Measurements from ENCODE around the gene FBXO38. TPM values are rescaled to one million over a fixed set of nuclear protein-coding genes. Genes with fewer than 3 reads are reported as not detected.
A peak's percentile ranks its signal among the peaks of the same experiment; 100 is the strongest.

FBXO38 gene
- 10 to 100 TPM in 2 of 3 donors, 1 to 10 TPM in 1; 6.9 to 13.0 (median 12.4) TPM for polyA plus RNA-seq

GRCh38 chr5:148383564-148384379 is at the start of gene FBXO38:
FBXO38 (plus strand) TSS chr5:148383958; CDS start chr5:148394777, 10,819 bp downstream.
- H3K27ac ChIP-seq (ENCODE audit: low read depth, low read length) = peak within 1 kb of the TSS; percentile 9
- WGBS, 3 donors = 0 to 1% (median 0%) methylated on average over 34 to 45 of the region's 45 CpGs

GRCh38 chr5:148335259-148335658 is 48.5 kb upstream of the FBXO38 start, which contains the start of gene SPINK9:
SPINK9 (plus strand) TSS chr5:148335559; CDS start chr5:148335614, 55 bp downstream.
- no peak within 1 kb of the TSS for H3K27ac ChIP-seq (ENCODE audit: low read depth, low read length)
- WGBS, 3 donors = 90 to 95% (median 90%) methylated on average over 3 of the region's 3 CpGs

- no peak overlapping the region for H3K27ac ChIP-seq (ENCODE audit: low read depth, low read length)
- 79 to 92% (median 83%) methylated on average over 3 of the region's 3 CpGs for WGBS, 3 donors
Measured at GRCh38 chr5:148336704-148337435, 46.9 kb upstream of the FBXO38 start.

DNA sequence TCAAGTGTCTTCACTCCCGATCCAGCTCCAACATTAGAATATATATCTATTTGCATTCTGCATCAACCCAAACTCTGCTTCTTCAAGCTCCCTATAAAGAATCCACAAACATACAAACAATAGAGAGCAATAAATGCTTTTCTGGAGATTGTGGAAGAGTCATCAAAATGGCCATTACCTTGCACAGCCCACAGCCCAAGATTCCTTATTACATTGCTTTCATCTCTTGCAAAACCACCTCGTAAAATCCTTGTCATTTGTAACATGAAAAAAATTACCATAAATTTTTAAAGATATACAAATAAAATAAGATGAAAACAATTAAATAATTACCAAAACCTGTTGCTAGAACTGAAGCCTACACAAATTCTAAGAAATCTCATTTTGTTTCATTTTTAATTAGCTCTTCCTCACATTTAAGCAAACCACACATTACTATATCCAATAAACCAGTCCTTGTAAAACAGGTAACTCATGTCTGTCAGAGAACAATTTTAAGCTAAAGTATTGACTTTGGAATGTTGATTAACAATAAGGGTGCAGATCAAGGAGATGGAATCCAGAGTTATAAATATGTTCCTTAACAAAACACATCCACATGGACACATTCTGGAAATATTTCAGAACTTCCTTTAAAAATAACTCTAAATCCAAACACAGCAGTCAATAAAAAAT is 41.2 kb upstream of the FBXO38 start:
- 89 to 97% (median 93%) methylated on average over 2 of the region's 2 CpGs for WGBS, 3 donors
- H3K27ac ChIP-seq (ENCODE audit: low read depth, low read length) = no peak overlapping the region

DNA sequence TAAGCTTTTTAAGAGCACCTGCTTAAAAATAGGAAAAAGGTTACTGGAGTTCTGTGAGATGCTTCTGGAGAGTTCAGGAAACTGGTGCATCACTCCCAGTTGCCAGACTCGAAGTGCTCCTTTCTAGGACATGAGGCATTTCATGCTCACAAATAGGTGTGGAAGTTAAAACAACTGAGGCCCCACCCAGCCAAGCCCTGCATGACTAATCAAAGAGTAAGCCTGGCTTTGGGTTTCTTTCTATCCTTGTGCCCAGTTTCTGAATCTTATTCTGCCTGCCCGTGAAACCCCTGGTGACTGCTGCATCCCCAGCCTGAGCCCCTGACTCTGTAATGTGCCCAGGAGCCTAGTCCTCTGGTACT is 40.7 kb upstream of the FBXO38 start:
- 81 to 84% (median 81%) methylated on average over 2 of the region's 2 CpGs for WGBS, 3 donors
- no peak overlapping the region for H3K27ac ChIP-seq (ENCODE audit: low read depth, low read length)

DNA sequence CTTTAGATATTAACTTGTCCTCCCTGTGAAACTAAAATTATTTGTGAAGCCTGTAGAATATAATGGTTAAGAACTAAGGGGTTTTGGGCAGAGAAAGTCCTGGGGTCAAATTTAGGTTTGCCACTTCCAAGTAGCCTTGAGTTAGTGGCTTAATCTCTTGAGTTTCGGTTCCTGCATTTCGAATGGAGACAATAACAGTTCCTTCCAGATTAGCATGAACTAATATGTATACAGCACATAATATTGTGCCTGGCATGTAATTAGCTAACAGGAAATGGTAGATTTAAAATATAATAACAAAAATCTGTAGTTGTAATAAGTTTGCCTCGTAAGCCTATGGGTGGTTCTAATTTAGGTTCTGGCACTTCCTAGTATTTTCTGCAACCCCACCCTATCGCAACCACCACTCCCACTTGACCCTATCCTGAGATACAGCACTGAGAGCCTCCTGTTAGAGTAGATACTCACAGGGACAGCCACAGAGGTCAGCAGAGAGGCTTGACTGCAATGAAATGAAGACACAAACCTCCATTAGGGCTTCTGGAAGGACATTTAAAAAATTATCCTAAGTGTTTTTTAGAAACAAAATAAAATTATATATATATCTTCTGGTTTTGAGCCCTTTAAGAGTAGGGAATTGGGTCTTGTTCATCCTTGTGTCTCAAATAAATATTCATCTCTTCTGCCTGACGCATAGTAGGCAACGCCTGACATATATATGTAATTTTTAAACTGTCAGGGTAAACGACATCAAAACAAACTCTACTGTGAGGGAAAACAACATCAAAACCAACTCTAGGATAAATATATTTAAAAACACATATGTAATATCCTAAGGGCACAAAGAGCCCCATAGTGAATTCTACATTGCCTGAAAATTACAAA is 39.9 kb upstream of the FBXO38 start:
- H3K27ac ChIP-seq (ENCODE audit: low read depth, low read length) = no peak overlapping the region
- WGBS, 3 donors = 76 to 89% (median 82%) methylated on average over 7 of the region's 7 CpGs

DNA sequence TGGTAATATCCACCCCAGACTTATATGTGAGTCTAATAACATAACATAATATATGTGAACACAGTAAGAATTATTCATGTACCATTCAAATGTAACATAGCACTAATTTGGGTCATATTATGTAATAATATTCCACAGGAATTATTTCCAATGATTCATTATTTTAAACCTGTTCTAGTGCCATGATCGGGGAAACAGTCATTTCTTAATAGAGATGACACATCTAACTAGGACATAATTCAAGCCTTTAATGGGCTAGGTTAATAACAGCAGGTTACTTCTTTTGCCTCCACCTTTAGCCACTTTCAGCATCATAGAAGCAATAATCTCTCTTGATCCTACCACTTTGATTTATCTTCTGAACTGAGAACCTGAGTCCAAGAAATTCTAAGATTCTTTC is 36.1 kb upstream of the FBXO38 start:
- H3K27ac ChIP-seq (ENCODE audit: low read depth, low read length) = no peak overlapping the region
- 89 to 94% (median 89%) methylated on average over 1 of the region's 1 CpG for WGBS, 3 donors

DNA sequence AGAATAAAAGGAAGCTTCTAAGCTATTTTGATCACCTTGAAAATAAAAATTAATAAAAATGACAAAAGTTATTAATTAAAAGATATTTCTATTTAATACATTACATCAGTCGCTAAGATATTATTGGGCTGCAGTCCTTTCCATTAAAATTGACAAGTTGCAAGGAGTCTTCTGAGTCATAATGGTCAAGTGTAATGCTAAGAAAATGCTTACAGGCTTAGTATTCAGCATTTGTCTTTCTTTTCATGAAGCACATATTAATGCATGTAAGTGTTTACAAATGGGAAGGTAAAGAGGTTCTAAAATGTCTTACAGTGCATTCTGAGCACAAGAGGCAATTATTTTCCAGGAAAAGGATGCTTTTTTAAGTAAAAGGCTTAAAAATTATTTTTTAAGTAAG is 31.1 kb upstream of the FBXO38 start:
- H3K27ac ChIP-seq (ENCODE audit: low read depth, low read length) = no peak overlapping the region
- 35 to 96% (median 84%) methylated on average over 1 of the region's 1 CpG for WGBS, 3 donors

DNA sequence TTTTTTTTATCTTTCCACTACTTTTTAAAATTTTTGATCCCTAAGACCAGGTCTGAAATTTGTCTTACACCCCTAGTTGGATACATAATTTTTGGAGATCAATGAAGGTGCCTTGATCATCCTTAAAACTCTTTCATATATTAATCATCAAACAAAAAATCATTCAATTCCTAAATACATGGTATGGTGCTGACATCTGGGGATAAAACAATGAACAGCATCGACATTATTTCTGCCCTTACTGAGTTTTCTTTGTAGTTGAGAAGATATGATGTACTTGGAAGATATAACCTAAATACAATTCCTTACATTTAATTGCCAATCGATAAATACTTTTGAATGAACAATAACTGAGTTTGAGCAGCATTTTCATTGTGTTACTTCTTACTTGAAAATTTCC is 30.1 kb upstream of the FBXO38 start:
- no peak overlapping the region for H3K27ac ChIP-seq (ENCODE audit: low read depth, low read length)
- 90 to 96% (median 94%) methylated on average over 2 of the region's 2 CpGs for WGBS, 3 donors

DNA sequence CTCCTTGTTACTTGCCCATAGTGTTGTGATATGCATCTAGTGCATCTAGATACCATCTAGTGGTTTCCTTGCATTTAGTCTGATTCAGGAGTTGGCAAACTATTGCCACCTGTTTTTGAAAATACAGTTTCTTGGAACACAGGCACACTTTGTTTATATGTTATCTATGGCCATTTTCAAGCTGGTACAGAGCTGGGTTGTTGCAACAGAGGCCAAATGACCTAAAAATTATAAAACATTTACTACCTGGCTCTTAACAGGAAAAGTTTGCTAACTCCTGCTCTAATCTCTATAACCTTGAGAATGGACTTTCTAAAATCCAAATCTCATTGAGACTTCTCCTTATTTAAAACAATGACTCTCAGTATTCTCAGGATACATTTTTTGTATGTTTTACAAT is 19.4 kb upstream of the FBXO38 start:
- H3K27ac ChIP-seq (ENCODE audit: low read depth, low read length) = no peak overlapping the region

- H3K27ac ChIP-seq (ENCODE audit: low read depth, low read length) = no peak overlapping the region
Measured at GRCh38 chr5:148368299-148368698, 15.5 kb upstream of the FBXO38 start.

DNA sequence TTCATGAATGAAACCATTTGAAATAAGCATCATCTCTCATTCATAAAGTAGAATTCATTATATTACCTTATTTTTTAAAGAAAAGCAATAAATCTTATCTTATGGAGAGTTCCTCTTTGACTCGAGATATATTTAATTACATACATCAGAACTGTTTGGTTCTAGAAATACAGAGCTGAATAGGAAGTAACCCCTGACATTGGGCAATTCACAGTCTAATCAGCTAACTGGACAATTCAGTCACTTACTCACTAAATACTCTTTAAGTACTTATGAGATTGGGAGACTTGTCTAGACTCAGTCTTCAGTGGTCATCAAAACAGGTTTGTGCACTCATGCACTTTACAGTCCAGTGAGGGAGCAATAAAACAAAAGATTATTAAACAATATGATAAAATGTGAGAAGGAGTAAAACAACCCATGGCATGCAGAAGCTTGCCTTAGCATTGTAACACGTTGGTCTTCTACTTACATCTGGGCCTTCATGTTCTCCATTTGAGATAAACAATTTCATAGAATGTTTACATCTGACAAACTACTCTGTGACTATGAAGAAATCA is 11.5 kb upstream of the FBXO38 start:
- WGBS, 3 donors = 52 to 64% (median 53%) methylated on average over 2 of the region's 2 CpGs
- H3K27ac ChIP-seq (ENCODE audit: low read depth, low read length) = no peak overlapping the region

GRCh38 chr5:148372893-148373292 is 10.9 kb upstream of the FBXO38 start:
- H3K27ac ChIP-seq (ENCODE audit: low read depth, low read length) = no peak overlapping the region

DNA sequence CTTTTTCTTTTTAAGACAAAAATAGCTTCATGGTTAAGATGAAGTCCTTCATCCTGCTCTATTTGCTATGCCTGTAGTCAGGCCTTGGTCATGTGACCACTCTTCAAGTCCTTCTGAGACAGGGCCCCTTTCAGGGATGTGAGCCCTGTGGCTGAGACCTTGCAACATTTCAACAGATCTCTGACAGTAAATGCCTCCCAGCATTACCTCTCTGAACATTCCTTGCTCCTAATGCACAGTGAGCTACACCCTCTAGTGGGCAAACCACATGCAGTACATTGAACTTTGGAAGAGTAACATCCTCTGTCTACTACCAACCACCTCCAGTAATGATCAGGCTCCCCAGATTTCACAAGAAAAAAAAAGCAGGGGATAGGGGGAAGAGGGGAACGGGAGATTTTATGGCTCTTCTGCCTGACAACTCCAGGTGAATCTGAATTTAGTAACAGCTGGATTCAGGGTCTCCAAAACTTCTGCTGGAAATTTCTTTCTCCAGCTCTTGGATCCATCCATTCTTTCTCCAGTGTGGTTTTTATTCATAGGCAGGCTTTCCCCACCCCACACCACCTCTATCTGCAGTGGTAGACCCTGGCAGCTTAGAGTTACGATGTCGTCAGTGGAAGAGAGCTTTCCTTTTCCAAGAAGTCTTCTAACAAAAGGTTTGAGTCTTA is 8.9 kb upstream of the FBXO38 start:
- H3K27ac ChIP-seq (ENCODE audit: low read depth, low read length) = no peak overlapping the region
- WGBS, 3 donors = 68 to 82% (median 76%) methylated on average over 3 of the region's 3 CpGs

DNA sequence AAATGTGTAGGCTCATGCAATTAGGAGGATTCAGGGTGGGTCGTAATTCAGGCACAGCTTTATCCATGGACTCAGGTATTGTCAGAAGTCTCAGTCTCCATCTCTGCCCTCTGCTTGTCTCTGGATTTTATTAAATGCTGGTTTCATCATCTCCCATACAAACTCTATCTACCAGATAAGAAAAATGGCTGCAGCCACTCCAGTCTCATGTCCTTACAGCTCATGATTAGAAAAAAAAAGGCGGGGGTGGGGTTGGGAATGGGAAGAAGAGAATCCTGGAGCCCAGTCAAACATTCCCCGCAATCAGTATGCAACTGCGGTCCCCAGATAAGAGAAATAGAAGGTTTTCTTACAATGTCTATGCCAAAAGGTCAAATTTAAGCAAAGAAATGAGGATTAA is 7.6 kb upstream of the FBXO38 start:
- no peak overlapping the region for H3K27ac ChIP-seq (ENCODE audit: low read depth, low read length)
- WGBS, 3 donors = 67 to 96% (median 80%) methylated on average over 4 of the region's 4 CpGs

DNA sequence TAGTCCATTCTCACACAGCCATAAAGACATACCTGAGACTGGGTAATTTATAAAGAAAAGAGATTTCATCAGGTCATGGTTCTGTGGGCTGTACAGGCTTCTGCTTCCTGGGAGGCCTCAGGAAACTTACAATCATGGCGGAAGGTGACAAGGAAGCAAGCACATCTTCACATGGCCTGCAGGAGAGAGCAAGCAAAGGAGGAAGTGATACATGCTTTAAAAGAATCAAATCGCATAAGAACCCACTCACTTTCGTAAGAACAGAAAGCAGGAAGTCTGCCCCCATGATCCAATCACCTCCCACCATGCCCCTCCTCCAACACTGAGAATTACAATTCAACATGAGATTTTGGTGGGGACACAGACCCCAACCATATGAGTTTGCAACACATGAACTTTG is 5.1 kb upstream of the FBXO38 start:
- 67 to 85% (median 83%) methylated on average over 3 of the region's 3 CpGs for WGBS, 3 donors
- no peak overlapping the region for H3K27ac ChIP-seq (ENCODE audit: low read depth, low read length)

- H3K27ac ChIP-seq (ENCODE audit: low read depth, low read length) = no peak overlapping the region
Measured at GRCh38 chr5:148379340-148379739, 4.4 kb upstream of the FBXO38 start.

DNA sequence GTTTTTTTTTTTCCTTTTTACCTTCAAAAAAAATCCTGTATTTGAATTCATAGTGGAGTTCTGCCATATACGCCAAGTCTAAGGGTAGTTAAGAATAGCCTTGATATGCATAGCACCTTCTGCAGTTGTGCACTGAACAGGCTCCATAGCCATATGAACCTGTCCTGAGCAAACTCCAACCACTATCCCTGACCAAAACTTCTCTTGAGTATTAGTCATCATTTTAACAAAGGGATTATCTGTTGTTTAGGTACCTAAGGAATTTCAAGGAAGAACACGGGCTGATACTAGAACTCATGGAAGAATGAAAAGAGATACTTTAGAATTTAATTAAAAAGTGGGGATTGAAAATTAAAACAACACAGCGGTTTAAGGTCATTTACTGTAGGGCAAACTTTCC is 1.9 kb upstream of the FBXO38 start:
- 92 to 99% (median 95%) methylated on average over 3 of the region's 3 CpGs for WGBS, 3 donors
- no peak overlapping the region for H3K27ac ChIP-seq (ENCODE audit: low read depth, low read length)
